Measurements from ENCODE around the gene RAB9A.

The RAB9A gene

DNA sequence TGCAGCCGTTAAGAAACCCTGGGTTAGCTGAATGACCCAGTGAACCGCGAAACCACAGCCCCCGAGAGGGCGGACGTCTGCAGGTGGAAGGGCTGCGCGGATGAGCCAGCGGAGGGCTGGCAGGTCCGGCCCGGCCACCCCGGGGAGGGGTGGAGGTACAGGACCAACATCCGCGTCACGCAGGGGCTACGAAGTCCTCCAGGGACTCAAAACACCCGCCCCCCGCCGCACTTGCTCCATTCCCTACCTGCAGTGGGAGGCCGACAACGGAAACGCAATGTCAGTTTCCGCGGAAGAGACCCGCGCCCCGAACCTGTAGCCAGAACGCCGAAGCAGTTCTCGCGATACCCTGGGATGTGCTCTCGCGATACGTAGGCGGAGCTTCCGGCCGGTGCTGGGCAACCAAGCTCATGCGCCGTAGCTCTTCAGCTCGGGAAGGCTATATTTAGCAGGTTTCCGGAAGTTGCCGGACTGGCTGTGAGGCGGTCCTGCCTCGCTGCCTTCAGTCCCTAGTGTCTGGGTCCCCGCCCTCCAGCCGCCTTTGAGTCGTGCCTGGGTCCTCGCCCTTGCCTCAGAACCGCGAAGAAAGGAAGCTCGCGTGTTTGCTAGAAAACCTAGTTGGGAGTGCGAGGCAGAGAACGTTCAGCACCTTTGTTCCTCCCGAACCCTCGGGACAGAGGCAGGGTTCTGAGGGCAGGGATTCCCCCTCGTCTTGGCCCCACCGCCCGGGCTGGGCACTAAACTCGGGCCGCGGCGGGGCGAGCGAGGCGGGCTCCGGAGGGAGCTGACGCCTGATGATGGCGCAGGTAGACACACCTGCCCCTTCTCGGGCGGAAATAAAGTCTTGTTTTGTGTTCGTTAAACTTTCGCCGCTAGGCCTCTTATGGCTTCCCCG lies 45.6 kb downstream of the RAB9A start, which contains the start of the genes OFD1 and TRAPPC2:
TSS of gene OFD1 (plus strand) at position 471 of the 895 bp plus-strand sequence. CDS start at position 795, 324 bp downstream.
TSS of gene TRAPPC2 (minus strand) at position 343 of the 895 bp plus-strand sequence. CDS start 14,657 bp downstream, outside the sequence.
- CTCF ChIA-PET, result interaction anchor here (1.4 kb wide), 1 partner anchor 12 kb away, joined by 3 read pairs; no protein-coding TSS in a partner anchor
- POLR2A ChIA-PET, result interaction anchor here (0.6 to 2.5 kb wide), 23 partner anchors 11 to 295 kb away, joined by 3 to 32 read pairs (median 6); partner anchors contain the start of genes GEMIN8, RAB9A and TCEANC
- TF ChIP-seq ZNF384 (IDR thresholded peaks at IDR 0.05) (no peak), SP1 (IDR thresholded peaks at IDR 0.05) (peak; percentile 44; the same call in 1 of the 2 replicates), ELF4 (IDR thresholded peaks at IDR 0.05) (peak; percentile 89), L3MBTL2 (conservative IDR thresholded peaks at IDR 0.05) (peak; percentile 85), TARDBP (IDR thresholded peaks at IDR 0.05) (no peak), FOXM1 (IDR thresholded peaks at IDR 0.05; ENCODE audit: borderline replicate concordance) (no peak), FOXA1 (IDR thresholded peaks at IDR 0.05) (no peak)
- peak; percentile 98 for DNase-seq (ENCODE audit: extremely low spot score)

DNA sequence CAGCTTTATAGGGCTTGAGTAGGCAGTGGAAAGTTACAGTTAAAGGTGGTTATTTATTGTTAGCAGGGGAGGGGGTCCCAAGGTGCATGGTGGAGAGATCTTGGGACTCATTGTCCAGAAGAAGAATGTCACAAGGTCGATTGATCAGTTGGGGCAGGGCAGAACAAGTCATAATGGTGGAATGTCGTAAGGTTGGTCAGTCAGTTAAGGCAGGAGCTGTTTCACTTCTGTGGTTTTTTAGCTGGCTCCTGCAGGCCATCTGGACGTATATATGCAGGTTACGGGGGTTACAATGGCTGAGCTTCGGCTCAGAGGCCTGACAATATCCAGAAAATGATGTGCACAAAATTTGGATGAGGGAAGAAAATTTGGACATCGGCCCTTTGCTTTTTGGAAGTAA lies 52.8 kb downstream of the RAB9A start:
- ChIA-PET CTCF (interaction anchor here (0.8 kb wide), 1 partner anchor 18 kb away, joined by 4 read pairs; no protein-coding TSS in a partner anchor), POLR2A (no interaction called here)
- TF ChIP-seq SUZ12 (IDR thresholded peaks at IDR 0.05) (no peak), FOXK2 (IDR thresholded peaks at IDR 0.05) (no peak), ARNT (IDR thresholded peaks at IDR 0.05) (no peak), CTBP1 (IDR thresholded peaks at IDR 0.05; ENCODE audit: borderline replicate concordance) (no peak), ELF4 (IDR thresholded peaks at IDR 0.05) (no peak), NFRKB (IDR thresholded peaks at IDR 0.05) (no peak), FOXM1 (IDR thresholded peaks at IDR 0.05; ENCODE audit: borderline replicate concordance) (no peak), SP1 (IDR thresholded peaks at IDR 0.05) (no peak), ZNF384 (IDR thresholded peaks at IDR 0.05) (no peak)

DNA sequence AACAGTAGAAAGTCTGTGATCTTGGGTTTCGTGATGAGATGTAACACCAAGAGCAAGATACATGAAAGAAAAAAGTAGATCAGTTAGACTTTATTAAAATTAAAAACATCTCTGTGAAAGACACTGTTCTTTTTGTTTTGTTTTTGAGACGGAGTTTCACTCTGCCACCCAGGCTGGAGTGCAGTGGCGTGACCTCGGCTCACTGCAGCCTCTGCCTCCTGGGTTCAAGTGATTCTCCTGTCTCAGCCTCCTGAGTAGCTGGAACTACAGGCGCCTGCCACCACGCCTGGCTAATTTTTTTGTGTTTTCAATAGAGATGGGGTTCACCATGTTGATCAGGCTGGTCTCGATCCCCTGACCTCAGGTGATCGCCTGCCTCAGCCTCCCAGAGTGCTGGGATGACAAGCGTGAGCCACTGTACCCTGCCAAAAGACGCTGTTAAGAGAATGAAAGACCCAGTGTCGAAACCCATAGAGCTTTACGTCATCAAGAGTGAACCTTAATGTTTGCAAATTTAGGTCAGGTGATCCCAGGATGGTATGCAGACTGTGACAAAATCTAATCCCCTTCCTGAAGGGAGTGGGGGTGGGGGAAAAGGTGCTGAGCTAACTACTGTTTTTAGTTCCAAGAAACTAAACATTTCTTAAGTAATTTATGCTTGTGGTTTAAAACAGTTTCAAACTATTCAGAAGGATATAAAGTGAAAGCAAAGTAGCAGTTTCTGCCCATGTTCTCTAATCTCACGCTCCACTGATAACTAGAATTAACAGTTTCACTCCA lies 53.7 kb downstream of the RAB9A start:
- TF ChIP-seq ARNT (IDR thresholded peaks at IDR 0.05) (no peak), HDGF (IDR thresholded peaks at IDR 0.05; ENCODE audit: borderline replicate concordance) (no peak), TARDBP (IDR thresholded peaks at IDR 0.05) (no peak), FOXA1 (IDR thresholded peaks at IDR 0.05) (no peak), L3MBTL2 (conservative IDR thresholded peaks at IDR 0.05) (no peak), CTBP1 (IDR thresholded peaks at IDR 0.05; ENCODE audit: borderline replicate concordance) (no peak), SP1 (IDR thresholded peaks at IDR 0.05) (no peak), FOXM1 (IDR thresholded peaks at IDR 0.05; ENCODE audit: borderline replicate concordance) (no peak), FOXK2 (IDR thresholded peaks at IDR 0.05) (no peak), NFRKB (IDR thresholded peaks at IDR 0.05) (no peak), ZNF384 (IDR thresholded peaks at IDR 0.05) (no peak), LEF1 (IDR thresholded peaks at IDR 0.05; ENCODE audit: borderline replicate concordance) (no peak), ELF4 (IDR thresholded peaks at IDR 0.05) (no peak), BHLHE40 (IDR thresholded peaks at IDR 0.05; ENCODE audit: borderline replicate concordance) (no peak), SUZ12 (IDR thresholded peaks at IDR 0.05) (no peak)
- TF ChIP-seq, protein P1, sequence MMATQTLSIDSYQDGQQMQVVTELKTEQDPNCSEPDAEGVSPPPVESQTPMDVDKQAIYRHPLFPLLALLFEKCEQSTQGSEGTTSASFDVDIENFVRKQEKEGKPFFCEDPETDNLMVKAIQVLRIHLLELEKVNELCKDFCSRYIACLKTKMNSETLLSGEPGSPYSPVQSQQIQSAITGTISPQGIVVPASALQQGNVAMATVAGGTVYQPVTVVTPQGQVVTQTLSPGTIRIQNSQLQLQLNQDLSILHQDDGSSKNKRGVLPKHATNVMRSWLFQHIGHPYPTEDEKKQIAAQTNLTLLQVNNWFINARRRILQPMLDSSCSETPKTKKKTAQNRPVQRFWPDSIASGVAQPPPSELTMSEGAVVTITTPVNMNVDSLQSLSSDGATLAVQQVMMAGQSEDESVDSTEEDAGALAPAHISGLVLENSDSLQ (IDR thresholded peaks at IDR 0.05), result no peak
- CTCF ChIA-PET, result no interaction called here
- no peak for DNase-seq (ENCODE audit: extremely low spot score)
- POLR2A ChIA-PET, result no interaction called here

More for the DNA sequence above, 52.8 kb downstream of the RAB9A start:
- no peak for DNase-seq (ENCODE audit: extremely low spot score)

DNA sequence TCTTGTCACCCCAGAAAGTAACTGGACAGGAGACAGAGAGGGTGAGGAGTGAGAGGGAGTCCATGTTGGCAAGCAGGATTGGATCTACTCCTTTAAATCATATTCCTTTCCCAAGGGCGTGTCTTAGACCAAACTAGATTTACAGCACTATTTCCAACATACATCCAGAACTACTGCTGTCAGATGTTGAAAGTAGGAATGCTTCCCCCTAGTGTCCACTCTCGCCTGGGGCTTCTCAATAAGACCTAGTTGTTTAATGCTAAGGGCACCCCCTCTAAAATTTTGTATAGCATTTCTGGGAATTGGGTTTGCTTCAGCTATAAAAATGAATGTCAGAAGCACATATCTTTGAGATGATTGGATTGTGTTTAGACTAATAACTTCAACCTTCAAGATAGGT lies 58.9 kb downstream of the RAB9A start:
- POLR2A ChIA-PET, result no interaction called here

DNA sequence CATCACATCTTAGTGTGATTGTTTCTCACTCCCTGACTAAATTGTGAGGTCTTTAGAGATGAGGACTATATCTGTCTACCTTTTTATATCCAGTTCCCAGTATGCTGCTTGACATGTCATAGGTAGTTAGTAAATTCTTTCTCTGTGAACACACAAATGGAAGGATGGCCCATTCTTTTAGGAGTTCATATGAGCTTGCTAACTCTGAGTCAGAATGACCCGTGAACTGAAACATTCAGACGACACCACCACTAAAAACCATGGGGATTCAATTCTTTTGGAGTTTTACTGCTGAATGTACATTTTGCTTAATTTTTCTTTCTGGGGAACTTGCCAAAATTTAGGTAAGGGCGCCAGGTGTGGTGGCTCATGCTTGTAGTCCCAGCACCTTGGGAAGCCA lies 59.6 kb downstream of the RAB9A start:
- no peak for DNase-seq (ENCODE audit: extremely low spot score)
- ChIA-PET CTCF (no interaction called here), POLR2A (no interaction called here)
- no peak for TF ChIP-seq FOXK2 (IDR thresholded peaks at IDR 0.05)

More for the DNA sequence above, 58.9 kb downstream of the RAB9A start:
- CTCF ChIA-PET, result no interaction called here
- peak; percentile 29 for DNase-seq (ENCODE audit: extremely low spot score)
- TF ChIP-seq, protein P1 (IDR thresholded peaks at IDR 0.05), result 0 out of 2 replicates have a peak, but pooled peaks have one; percentile 15
- TF ChIP-seq FOXM1 (IDR thresholded peaks at IDR 0.05; ENCODE audit: borderline replicate concordance), result no peak
- no peak for TF ChIP-seq ARNT (IDR thresholded peaks at IDR 0.05)

DNA sequence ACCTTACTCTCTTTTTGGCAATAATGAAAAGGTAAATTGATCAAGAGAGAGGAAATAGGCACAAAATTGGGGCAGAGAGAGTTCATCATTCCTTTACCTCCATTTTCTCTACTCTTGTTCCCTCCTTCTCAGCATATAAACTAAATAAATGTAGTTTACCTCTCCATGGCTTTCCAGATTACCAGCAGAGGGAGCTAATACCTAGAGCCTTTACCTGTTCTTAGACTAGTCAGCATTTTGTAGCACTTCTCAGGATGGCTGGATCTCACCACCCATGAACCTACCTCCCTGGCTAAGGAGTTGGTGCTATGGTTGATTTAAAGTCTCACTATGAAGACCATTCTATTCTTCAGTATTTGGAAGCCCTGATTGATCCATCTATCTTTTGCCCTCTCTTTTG lies 61.3 kb downstream of the RAB9A start:
- TF ChIP-seq FOXA1 (IDR thresholded peaks at IDR 0.05), result no peak
- TF ChIP-seq SP1 (IDR thresholded peaks at IDR 0.05), result no peak
- TF ChIP-seq HDGF (IDR thresholded peaks at IDR 0.05; ENCODE audit: borderline replicate concordance), result no peak
- TF ChIP-seq SUZ12 (IDR thresholded peaks at IDR 0.05), result no peak
- TF ChIP-seq ELF4 (IDR thresholded peaks at IDR 0.05), result no peak
- TF ChIP-seq ARNT (IDR thresholded peaks at IDR 0.05), result no peak
- no peak for TF ChIP-seq TARDBP (IDR thresholded peaks at IDR 0.05)
- TF ChIP-seq NFRKB (IDR thresholded peaks at IDR 0.05), result no peak
- TF ChIP-seq FOXK2 (IDR thresholded peaks at IDR 0.05), result no peak
- no peak for TF ChIP-seq CTBP1 (IDR thresholded peaks at IDR 0.05; ENCODE audit: borderline replicate concordance)
- TF ChIP-seq ZNF384 (IDR thresholded peaks at IDR 0.05), result no peak
- no peak for TF ChIP-seq FOXM1 (IDR thresholded peaks at IDR 0.05; ENCODE audit: borderline replicate concordance)
- TF ChIP-seq, protein P1 (IDR thresholded peaks at IDR 0.05), result no peak
- TF ChIP-seq L3MBTL2 (conservative IDR thresholded peaks at IDR 0.05), result no peak
- TF ChIP-seq LEF1 (IDR thresholded peaks at IDR 0.05; ENCODE audit: borderline replicate concordance), result no peak
- TF ChIP-seq BHLHE40 (IDR thresholded peaks at IDR 0.05; ENCODE audit: borderline replicate concordance), result no peak
- DNase-seq (ENCODE audit: extremely low spot score), result peak; percentile 40
- POLR2A ChIA-PET, result no interaction called here
- CTCF ChIA-PET, result interaction anchor here (0.8 to 1.9 kb wide), 4 partner anchors 14 to 282 kb away, joined by 3 to 8 read pairs (median 4); no protein-coding TSS in a partner anchor

Measured in HEK293T (cell line).